GM23248 (cell line): ENCODE measurements around the gene DMGDH. TPM values are rescaled to one million over a fixed set of nuclear protein-coding genes. Genes with fewer than 3 reads are reported as not detected.
"Not testable (repeated sequence)": the region's sequence is repeated elsewhere in the genome, so short reads cannot be mapped to it uniquely, and the experiment has no call there.

Experiments used
- DNase-seq: peaks from one replicate; pipeline ENCODE4 v3.0.0-alpha.2; 2015
- H2AFZ ChIP-seq: fragments of 200-600 bp; sonication (generic); 2 replicates; pipeline ENCODE4 v1.6.1; 2016; ENCODE audit warnings: antibody characterized with exemption
- H3F3A ChIP-seq: fragments of 200-600 bp; sonication (generic); 2 replicates; pipeline ENCODE4 v1.6.1; 2016; ENCODE audit warnings: mild to moderate bottlenecking, antibody characterized with exemption, mixed run types; ENCODE audit not compliant: insufficient read depth
- H3K27ac ChIP-seq: fragments of 200-600 bp; sonication (generic); 2 replicates; pipeline ENCODE4 v1.5.1; 2016; ENCODE audit warnings: mild to moderate bottlenecking
- H3K27me3 ChIP-seq: fragments of 200-600 bp; sonication (generic); replicated peaks from 2 replicates; pipeline ENCODE4 v1.6.1; 2016; ENCODE audit warnings: mild to moderate bottlenecking; ENCODE audit not compliant: insufficient read depth
- H3K36me3 ChIP-seq: fragments of 200-600 bp; sonication (generic); 2 replicates; pipeline ENCODE4 v1.6.1; 2016; ENCODE audit warnings: low read depth, mild to moderate bottlenecking
- H3K4me1 ChIP-seq: fragments of 200-600 bp; sonication (generic); 2 replicates; pipeline ENCODE4 v1.6.1; 2016; ENCODE audit warnings: mild to moderate bottlenecking; ENCODE audit not compliant: insufficient read depth
- H3K4me2 ChIP-seq: fragments of 200-600 bp; sonication (generic); one replicate; pipeline ENCODE4 v1.6.1; 2016; ENCODE audit warnings: mild to moderate bottlenecking; ENCODE audit not compliant: unreplicated experiment
- H3K4me3 ChIP-seq: fragments of 200-600 bp; sonication (generic); 2 replicates; pipeline ENCODE4 v1.5.1; 2016; ENCODE audit warnings: mild to moderate bottlenecking
- H3K79me2 ChIP-seq: fragments of 200-600 bp; sonication (generic); 2 replicates; pipeline ENCODE4 v1.6.1; 2016; ENCODE audit warnings: mild to moderate bottlenecking; ENCODE audit not compliant: insufficient read depth
- H3K9ac ChIP-seq: fragments of 200-600 bp; sonication (generic); 2 replicates; pipeline ENCODE4 v1.6.1; 2016; ENCODE audit warnings: mild to moderate bottlenecking
- H3K9me2 ChIP-seq: fragments of 200-600 bp; sonication (generic); 2 replicates; pipeline ENCODE4 v1.6.1; 2016; ENCODE audit warnings: mixed run types, mild to moderate bottlenecking, moderate library complexity; ENCODE audit not compliant: insufficient read depth
- H3K9me3 ChIP-seq: fragments of 200-600 bp; sonication (generic); one replicate; pipeline ENCODE4 v1.6.1; 2017; ENCODE audit warnings: low read depth
- H4K20me1 ChIP-seq: fragments of 200-600 bp; sonication (generic); 2 replicates; pipeline ENCODE4 v1.6.0; 2016; ENCODE audit not compliant: insufficient read depth
- EZH2 ChIP-seq: fragments of 200-600 bp; sonication (generic); IDR thresholded peaks from 2 replicates; pipeline ENCODE4 v1.6.1; 2018; ENCODE audit warnings: antibody characterized with exemption, mild to moderate bottlenecking; ENCODE audit not compliant: insufficient read depth, poor library complexity, severe bottlenecking
- EZH2phosphoT487 ChIP-seq: fragments of 200-600 bp; sonication (generic); IDR thresholded peaks from 2 replicates; pipeline ENCODE4 v1.6.1; 2018; ENCODE audit warnings: antibody characterized with exemption, moderate library complexity, mild to moderate bottlenecking, low read depth; ENCODE audit not compliant: insufficient read depth
- WGBS, 2 experiments: methylation state at CpG; one replicate each; pipeline ENCODE4 v1.1.6; 2015 to 2017; ENCODE audit warnings: low lambda C conversion rate in 2 of 2, low coverage in 1 of 2; ENCODE audit errors: missing lambda C conversion rate in 2 of 2; 5-methylcytosine and 5-hydroxymethylcytosine counted together
- in situ Hi-C: fragments of 300-500 bp; cut with MboI; formaldehyde crosslinking; loops from 2 replicates; pipeline ENCODE4 v1.15.0; 2020
- polyA plus RNA-seq: library from polyadenylated mRNA; unstranded; fragments of >200 nt; fragmentation: Nextera tagmentation; extraction: Ambion mirVana; gene quantifications from 2 replicates; pipeline ENCODE4 v1.2.1, GENCODE V29; 2016
- total RNA-seq: library from RNA; depleted of rRNA; stranded (reverse); fragments of >200 nt; shearing (Covaris generic); gene quantifications from 2 replicates; pipeline ENCODE4 v1.2.3, GENCODE V29; 2014

The DMGDH gene
- total and polyA plus RNA-seq, 2 experiments from 2014 or later: 1.5 to 1.6 TPM

- peak; percentile 70 for DNase-seq
- Histone ChIP-seq H3K9ac (peak overlapping the region; percentile 77), H3K27ac (peak overlapping the region; percentile 72), H3K79me2 (peaks cover 17% of the 10 kb centered on the region; the same call in 1 of the 2 replicates), H3F3A (peaks cover 26% of the 10 kb centered on the region), H3K4me2 (peak overlapping the region; percentile 86), H3K9me3 (no peaks in the 10 kb centered on the region), H4K20me1 (no peaks in the 10 kb centered on the region), H2AFZ (peak overlapping the region; percentile 94), H3K27me3 (no peaks in the 10 kb centered on the region), H3K36me3 (no peaks in the 10 kb centered on the region), H3K4me1 (peaks cover 12% of the 10 kb centered on the region; the same call in 1 of the 2 replicates), H3K4me3 (peak overlapping the region; percentile 80), H3K9me2 (no peaks in the 10 kb centered on the region)
- 82 to 84% methylated on average over 11 of the region's 11 CpGs for WGBS, 2 experiments
- in situ Hi-C loops: no loop called here
- TF ChIP-seq EZH2phosphoT487 (no peak), EZH2 (no peak)
Measured at GRCh38 chr5:78985725-78986223, 83.7 kb downstream of the DMGDH start.

GRCh38 chr5:78985116-78985724, 84.3 kb downstream of the DMGDH start, which contains the start of gene ARSB:
Gene ARSB (minus strand): TSS chr5:78985310. CDS start chr5:78985248, 62 bp downstream.
- H3K9ac ChIP-seq: peak within 1 kb of the TSS; percentile 77
- peaks cover 17% of the 10 kb centered on the region; the same call in 1 of the 2 replicates for H3K79me2 ChIP-seq
- peaks cover 12% of the 10 kb centered on the region; the same call in 1 of the 2 replicates for H3K4me1 ChIP-seq
- no peaks in the 10 kb centered on the region for H3K27me3 ChIP-seq
- peak; percentile 75 for DNase-seq
- peaks cover 26% of the 10 kb centered on the region for H3F3A ChIP-seq
- H3K27ac ChIP-seq: peak within 1 kb of the TSS; percentile 72
- no peaks in the 10 kb centered on the region for H3K36me3 ChIP-seq
- peak within 1 kb of the TSS; percentile 80 for H3K4me3 ChIP-seq
- H4K20me1 ChIP-seq: no peaks in the 10 kb centered on the region
- in situ Hi-C loops: no loop called here
- H3K4me2 ChIP-seq: peak within 1 kb of the TSS; percentile 86
- peak within 1 kb of the TSS; percentile 94 for H2AFZ ChIP-seq
- no peaks in the 10 kb centered on the region for H3K9me3 ChIP-seq
- no peaks in the 10 kb centered on the region for H3K9me2 ChIP-seq
- no peak for TF ChIP-seq EZH2
- no peak for TF ChIP-seq EZH2phosphoT487
- WGBS, 2 experiments: 1% methylated on average over 29 to 34 of the region's 57 CpGs

GRCh38 chr5:78984439-78985115, 84.9 kb downstream of the DMGDH start:
- Histone ChIP-seq H3K9ac (peak overlapping the region; percentile 77), H4K20me1 (no peaks in the 10 kb centered on the region), H3K27ac (peak overlapping the region; percentile 72), H3F3A (peaks cover 30% of the 10 kb centered on the region), H3K4me2 (peak overlapping the region; percentile 86), H3K27me3 (no peaks in the 10 kb centered on the region), H3K9me3 (no peaks in the 10 kb centered on the region), H3K9me2 (no peaks in the 10 kb centered on the region), H3K4me1 (peaks cover 12% of the 10 kb centered on the region; the same call in 1 of the 2 replicates), H3K36me3 (no peaks in the 10 kb centered on the region), H3K4me3 (peak overlapping the region; percentile 80), H2AFZ (peak overlapping the region; percentile 94), H3K79me2 (peaks cover 17% of the 10 kb centered on the region; the same call in 1 of the 2 replicates)
- 1 to 2% methylated on average over 38 to 61 of the region's 79 CpGs for WGBS, 2 experiments
- TF ChIP-seq EZH2phosphoT487 (no peak), EZH2 (no peak)
- in situ Hi-C loops: no loop called here
- peak; percentile 94 for DNase-seq

GRCh38 chr5:78983601-78984438, 85.7 kb downstream of the DMGDH start:
- H4K20me1 ChIP-seq: no peaks in the 10 kb centered on the region
- H3K4me1 ChIP-seq: peaks cover 12% of the 10 kb centered on the region; the same call in 1 of the 2 replicates
- TF ChIP-seq EZH2 (no peak), EZH2phosphoT487 (no peak)
- peak overlapping the region; percentile 77 for H3K9ac ChIP-seq
- no peaks in the 10 kb centered on the region for H3K9me2 ChIP-seq
- H3K9me3 ChIP-seq: no peaks in the 10 kb centered on the region
- WGBS, 2 experiments: 27 to 28% methylated on average over 17 of the region's 17 CpGs
- H3K4me3 ChIP-seq: peak overlapping the region; percentile 80
- in situ Hi-C loops: no loop called here
- peak; percentile 41 for DNase-seq
- H3K27ac ChIP-seq: peak overlapping the region; percentile 72
- H3K36me3 ChIP-seq: no peaks in the 10 kb centered on the region
- peaks cover 30% of the 10 kb centered on the region for H3F3A ChIP-seq
- peak overlapping the region; percentile 94 for H2AFZ ChIP-seq
- H3K27me3 ChIP-seq: no peaks in the 10 kb centered on the region
- peak overlapping the region; percentile 86 for H3K4me2 ChIP-seq
- H3K79me2 ChIP-seq: peaks cover 17% of the 10 kb centered on the region; the same call in 1 of the 2 replicates

DNA sequence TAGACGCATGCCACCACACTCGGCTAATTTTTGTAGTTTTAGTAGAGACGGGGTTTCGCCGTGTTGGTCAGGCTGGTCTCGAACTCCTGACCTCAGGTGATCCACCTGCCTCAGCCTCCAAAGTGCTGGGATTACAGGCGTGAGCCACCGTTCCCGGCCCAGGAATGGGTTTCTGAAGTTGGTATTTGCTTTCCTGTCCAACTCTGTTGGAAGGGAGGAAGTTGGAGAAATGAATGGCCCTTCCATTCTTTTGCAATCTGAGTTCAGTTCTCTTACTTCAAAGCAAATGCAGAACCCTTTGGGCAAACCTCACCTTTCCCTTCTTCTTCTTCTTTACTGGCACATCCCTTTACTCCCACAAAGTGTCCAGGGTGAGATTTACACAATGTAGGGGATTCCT, 86.3 kb downstream of the DMGDH start:
- Histone ChIP-seq H2AFZ (peak overlapping the region; percentile 94), H3K4me2 (peak overlapping the region; percentile 86), H3K4me1 (peaks cover 12% of the 10 kb centered on the region; the same call in 1 of the 2 replicates), H3K79me2 (peaks cover 17% of the 10 kb centered on the region; the same call in 1 of the 2 replicates), H3F3A (peaks cover 30% of the 10 kb centered on the region)
- H3K27me3 ChIP-seq, in situ Hi-C loops, H3K9me3 ChIP-seq, H3K9ac ChIP-seq, H3K36me3 ChIP-seq, H4K20me1 ChIP-seq, H3K4me3 ChIP-seq, H3K27ac ChIP-seq, DNase-seq, H3K9me2 ChIP-seq: not testable (repeated sequence)
- WGBS, 2 experiments: 94 to 98% methylated on average over 9 of the region's 9 CpGs
